Stomach (tissue), 4 donors: ENCODE measurements around the gene PERCC1.

ENCODE experiments used
- CTCF ChIP-seq, 7 experiments: fragments of 450-650 bp in 4 of 7; fragments of 200-600 bp in 3 of 7; sonication (generic) in 3 of 7; IDR thresholded peaks; one replicate each; pipeline ENCODE4 v1.5.1; 2016 to 2019; ENCODE audit warnings: antibody characterized with exemption in 7 of 7, control low read depth in 2 of 7, mild to moderate bottlenecking in 1 of 7
- POLR2A ChIP-seq, 4 donors: fragments of 450-650 bp; IDR thresholded peaks; one replicate each; pipeline ENCODE4 v1.6.1; 2016; ENCODE audit warnings: antibody characterized with exemption in 4 of 4, control low read depth in 2 of 4, mild to moderate bottlenecking in 1 of 4, moderate library complexity in 1 of 4

- TF ChIP-seq CTCF (IDR thresholded peaks at IDR 0.05) (no peak), POLR2A (IDR thresholded peaks at IDR 0.05) (no peak)
Observed at GRCh38 chr16:1433756-1434155, 2.9 kb downstream of the PERCC1 start.
